Activated CD8-positive, alpha-beta T cell treated with anti-CD3 and anti-CD28 coated beads for 36 hours (primary cell): ENCODE measurements around the gene MESD. TPM values are rescaled to one million over a fixed set of nuclear protein-coding genes. Genes with fewer than 3 reads are reported as not detected.

Experiments used
- ATAC-seq: fragments of 200-7000 bp; cut with Tn5 transposase; one replicate; pipeline ENCODE4 v1.10.0; 2021; ENCODE audit warnings: mild to moderate bottlenecking, moderate library complexity
- CTCF ChIA-PET: fragments of 350-600 bp; sonication (Branson Sonifier 250); formaldehyde crosslinking; loops from one replicate; lab custom pipeline; 2021; ENCODE audit warnings: antibody characterized with exemption; lab: Charles Lee
- POLR2A ChIA-PET: fragments of 350-600 bp; sonication (Branson Sonifier 250); formaldehyde crosslinking; loops from one replicate; lab custom pipeline; 2021; ENCODE audit warnings: antibody characterized with exemption; lab: Charles Lee
- DNase-seq: peaks from one replicate; pipeline ENCODE4 v3.0.0-alpha.2; 2020
- H3K27ac Mint-ChIP-seq: one replicate; pipeline ENCODE4 v1.8.0; 2021; ENCODE audit warnings: mild to moderate bottlenecking, mixed read lengths
- H3K27me3 Mint-ChIP-seq: one replicate; pipeline ENCODE4 v1.8.0; 2021; ENCODE audit warnings: mixed read lengths
- H3K36me3 Mint-ChIP-seq: one replicate; pipeline ENCODE4 v1.8.0; 2021; ENCODE audit warnings: low read depth, mixed read lengths
- H3K4me1 Mint-ChIP-seq: one replicate; pipeline ENCODE4 v1.8.0; 2021; ENCODE audit warnings: low read depth, mixed read lengths
- H3K4me3 Mint-ChIP-seq: one replicate; pipeline ENCODE4 v1.8.0; 2021; ENCODE audit warnings: mild to moderate bottlenecking, moderate library complexity, mixed read lengths
- H3K9me3 Mint-ChIP-seq: one replicate; pipeline ENCODE4 v1.8.0; 2021; ENCODE audit warnings: mixed read lengths
- intact Hi-C: fragments of 100-400 bp; cut with micrococcal nuclease; formaldehyde crosslinking; loops from one replicate; pipeline ENCODE4 v1.10.0; 2022
- total RNA-seq, 2 experiments: library from RNA; stranded (reverse); gene quantifications; one replicate each; pipeline ENCODE4 v1.2.3, GENCODE V29; 2021
- TF ChIP-seq, protein P1 (sequence below): fragments of 200-600 bp; IDR thresholded peaks from one replicate; pipeline ENCODE4 v1.8.0; 2022; ENCODE audit warnings: antibody characterized with exemption, mild to moderate bottlenecking

MESD gene
- total RNA-seq, 2 experiments from 2014 or later, result 15.8 to 16.5 TPM

DNA sequence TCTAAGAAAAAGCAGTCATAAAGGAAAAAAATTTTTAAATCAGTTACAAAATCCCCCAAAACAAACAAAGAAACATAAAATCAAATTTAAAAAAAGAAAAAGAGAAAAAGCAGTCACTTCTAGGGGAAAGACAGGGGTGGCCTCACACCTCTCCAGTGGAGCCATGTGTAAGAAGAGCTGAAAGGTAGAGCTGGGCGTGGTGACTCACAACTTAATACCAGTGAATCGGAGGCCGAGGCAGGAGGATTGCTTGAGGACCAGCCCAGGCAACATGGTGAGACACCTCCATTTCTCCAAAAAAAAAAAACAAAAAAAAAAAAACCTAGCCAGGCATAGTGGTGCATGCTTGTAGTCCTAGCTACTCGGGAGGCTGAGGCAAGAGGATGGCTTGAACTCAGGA, 14.7 kb downstream of the MESD start:
- intact Hi-C loops, result loop anchor here (5.0 kb wide), 2 partner anchors 198 to 518 kb away; partner anchors contain the start of gene CEMIP
- ChIA-PET CTCF (interaction anchor here (0.9 to 4.4 kb wide), 5 partner anchors 13 to 519 kb away, joined by 3 to 34 read pairs (median 5); no protein-coding TSS in a partner anchor), POLR2A (no interaction called here)
- ATAC-seq, result peak; percentile 38
- peak; percentile 24 for DNase-seq
- H3K9me3 Mint-ChIP-seq, result no peaks in the 10 kb centered on the region
- TF ChIP-seq, protein P1, sequence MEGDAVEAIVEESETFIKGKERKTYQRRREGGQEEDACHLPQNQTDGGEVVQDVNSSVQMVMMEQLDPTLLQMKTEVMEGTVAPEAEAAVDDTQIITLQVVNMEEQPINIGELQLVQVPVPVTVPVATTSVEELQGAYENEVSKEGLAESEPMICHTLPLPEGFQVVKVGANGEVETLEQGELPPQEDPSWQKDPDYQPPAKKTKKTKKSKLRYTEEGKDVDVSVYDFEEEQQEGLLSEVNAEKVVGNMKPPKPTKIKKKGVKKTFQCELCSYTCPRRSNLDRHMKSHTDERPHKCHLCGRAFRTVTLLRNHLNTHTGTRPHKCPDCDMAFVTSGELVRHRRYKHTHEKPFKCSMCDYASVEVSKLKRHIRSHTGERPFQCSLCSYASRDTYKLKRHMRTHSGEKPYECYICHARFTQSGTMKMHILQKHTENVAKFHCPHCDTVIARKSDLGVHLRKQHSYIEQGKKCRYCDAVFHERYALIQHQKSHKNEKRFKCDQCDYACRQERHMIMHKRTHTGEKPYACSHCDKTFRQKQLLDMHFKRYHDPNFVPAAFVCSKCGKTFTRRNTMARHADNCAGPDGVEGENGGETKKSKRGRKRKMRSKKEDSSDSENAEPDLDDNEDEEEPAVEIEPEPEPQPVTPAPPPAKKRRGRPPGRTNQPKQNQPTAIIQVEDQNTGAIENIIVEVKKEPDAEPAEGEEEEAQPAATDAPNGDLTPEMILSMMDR, result no peak
- H3K36me3 Mint-ChIP-seq, result peaks cover 35% of the 10 kb centered on the region
- no peak overlapping the region for H3K27ac Mint-ChIP-seq
- H3K27me3 Mint-ChIP-seq, result no peaks in the 10 kb centered on the region
- H3K4me3 Mint-ChIP-seq, result no peak overlapping the region
- peaks cover 43% of the 10 kb centered on the region for H3K4me1 Mint-ChIP-seq

DNA sequence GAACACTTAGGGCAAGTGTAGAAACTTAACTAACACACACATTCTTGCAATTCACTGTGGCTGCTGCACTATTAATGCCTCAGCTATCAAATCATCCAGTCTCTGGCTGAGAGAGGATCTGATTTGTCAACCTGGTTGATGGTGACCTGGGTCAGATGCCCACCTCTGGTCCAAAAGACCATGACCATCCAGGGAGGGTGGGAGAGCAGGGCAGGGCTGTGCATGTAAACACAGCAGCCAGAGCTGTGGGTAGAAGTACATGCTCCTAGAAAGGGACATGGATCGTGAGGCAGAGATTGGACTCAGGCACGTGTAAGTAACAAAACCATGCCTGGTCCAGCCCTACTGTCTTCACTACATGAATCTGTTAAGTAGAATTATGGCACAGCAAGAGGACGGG, 17.3 kb downstream of the MESD start:
- Mint-ChIP-seq H3K27me3 (no peaks in the 10 kb centered on the region), H3K4me3 (no peak overlapping the region), H3K27ac (no peak overlapping the region), H3K36me3 (peaks cover 20% of the 10 kb centered on the region), H3K4me1 (peaks cover 25% of the 10 kb centered on the region), H3K9me3 (no peaks in the 10 kb centered on the region)
- ChIA-PET POLR2A (no interaction called here), CTCF (no interaction called here)
- TF ChIP-seq, protein P1, result no peak
- no peak for ATAC-seq
- no peak for DNase-seq
- intact Hi-C loops, result loop anchor here (5.0 kb wide), 2 partner anchors 195 to 515 kb away; partner anchors contain the start of gene CEMIP

DNA sequence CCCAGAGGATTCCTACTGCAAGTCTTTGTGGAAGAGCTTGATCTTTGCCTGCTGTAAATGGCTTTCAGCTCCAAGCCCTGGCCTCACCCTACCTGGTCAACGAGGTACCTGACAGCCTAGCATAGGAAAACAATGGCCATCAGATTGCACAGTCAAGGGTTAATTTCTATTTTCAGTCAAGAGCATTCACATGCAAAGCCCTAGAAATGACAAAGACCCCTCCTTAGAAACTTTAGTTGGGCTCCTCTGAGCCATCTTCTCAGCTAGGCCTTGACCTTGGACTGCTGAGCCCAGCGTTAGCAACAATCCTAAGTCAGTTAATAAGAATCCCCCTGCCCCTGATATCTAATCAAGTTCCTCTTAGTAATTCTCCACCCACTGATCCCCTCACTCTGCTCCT, 18.5 kb downstream of the MESD start:
- Mint-ChIP-seq H3K9me3 (no peaks in the 10 kb centered on the region), H3K4me3 (no peak overlapping the region), H3K27me3 (no peaks in the 10 kb centered on the region), H3K4me1 (peaks cover 15% of the 10 kb centered on the region), H3K27ac (no peak overlapping the region), H3K36me3 (peaks cover 13% of the 10 kb centered on the region)
- no peak for DNase-seq
- intact Hi-C loops, result loop anchor here (5.0 kb wide), 2 partner anchors 194 to 514 kb away; partner anchors contain the start of gene CEMIP
- no peak for ATAC-seq
- POLR2A ChIA-PET, result no interaction called here
- TF ChIP-seq, protein P1, result no peak
- CTCF ChIA-PET, result interaction anchor here (0.7 to 6.4 kb wide), 9 partner anchors 9 to 516 kb away, joined by 3 to 65 read pairs (median 19); partner anchors contain the start of gene CEMIP

DNA sequence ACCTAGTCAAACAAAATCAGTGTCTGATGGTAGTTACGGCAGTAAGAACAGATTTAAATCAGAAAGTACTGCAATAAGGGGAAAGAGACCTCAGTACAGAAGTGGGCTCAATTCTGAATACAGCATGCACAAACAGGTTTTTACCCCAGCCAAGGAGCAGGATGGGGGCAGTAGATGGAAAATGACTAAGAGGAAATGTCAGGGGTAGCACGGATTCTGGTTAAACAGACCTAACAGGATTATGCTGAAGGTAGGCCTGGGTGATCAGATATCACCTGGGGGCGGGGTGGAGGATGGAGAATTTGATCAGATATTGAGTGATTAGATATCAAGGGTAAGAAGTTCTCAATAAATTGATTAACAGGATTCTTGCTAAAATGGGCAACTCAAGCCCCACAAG, 19.0 kb downstream of the MESD start:
- Mint-ChIP-seq H3K4me1 (peaks cover 13% of the 10 kb centered on the region), H3K9me3 (no peaks in the 10 kb centered on the region), H3K27ac (no peak overlapping the region), H3K4me3 (no peak overlapping the region), H3K27me3 (no peaks in the 10 kb centered on the region), H3K36me3 (peaks cover 14% of the 10 kb centered on the region)
- CTCF ChIA-PET, result interaction anchor here (0.6 to 6.4 kb wide), 31 partner anchors 9 to 903 kb away, joined by 3 to 65 read pairs (median 6); partner anchors contain the start of genes ABHD17C and CEMIP
- intact Hi-C loops, result loop anchor here (5.0 kb wide), 2 partner anchors 193 to 513 kb away; partner anchors contain the start of gene CEMIP
- no peak for DNase-seq
- POLR2A ChIA-PET, result no interaction called here
- ATAC-seq, result no peak
- TF ChIP-seq, protein P1, result no peak

DNA sequence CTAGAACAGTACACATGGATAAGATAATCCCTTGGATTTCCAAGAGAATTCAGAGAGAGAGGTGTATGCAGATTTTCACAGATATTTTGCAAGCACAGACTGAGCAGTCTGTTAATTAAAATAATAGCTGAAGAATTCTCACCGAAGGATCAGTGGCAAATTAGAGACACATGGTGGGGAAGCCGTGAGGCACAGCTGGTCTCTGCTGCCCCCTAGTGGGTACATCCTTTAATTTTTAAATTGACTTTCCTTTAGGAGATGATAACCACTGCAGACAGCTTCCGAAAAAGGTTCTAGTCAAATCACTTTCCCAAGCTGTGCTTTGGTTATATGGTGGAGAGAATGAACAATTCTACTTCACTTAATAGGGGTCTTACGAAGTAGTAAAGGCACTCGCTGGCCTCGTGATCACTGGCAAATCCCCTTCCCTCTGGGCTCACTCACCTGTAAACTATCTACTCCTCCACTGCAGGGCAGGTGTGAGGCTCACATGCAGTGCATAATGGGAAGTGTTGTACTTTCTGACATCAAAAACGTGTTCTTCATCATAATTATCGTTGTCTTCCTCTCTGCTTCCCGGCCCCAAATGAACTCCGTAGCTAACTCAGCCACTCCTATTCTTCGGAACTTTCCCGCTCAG, 19.5 kb downstream of the MESD start:
- peaks cover 16% of the 10 kb centered on the region for H3K36me3 Mint-ChIP-seq
- peaks cover 8% of the 10 kb centered on the region for H3K4me1 Mint-ChIP-seq
- POLR2A ChIA-PET, result no interaction called here

More for the DNA sequence above, 19.5 kb downstream of the MESD start:
- Mint-ChIP-seq H3K4me3 (no peak overlapping the region), H3K27me3 (no peaks in the 10 kb centered on the region), H3K27ac (no peak overlapping the region), H3K9me3 (no peaks in the 10 kb centered on the region)
- peak; percentile 74 for DNase-seq
- CTCF ChIA-PET, result interaction anchor here (0.6 to 6.4 kb wide), 44 partner anchors 9 to 902 kb away, joined by 3 to 65 read pairs (median 4); partner anchors contain the start of genes ABHD17C and CEMIP
- intact Hi-C loops, result loop anchor here (5.0 kb wide), 2 partner anchors 193 to 513 kb away; partner anchors contain the start of gene CEMIP
- TF ChIP-seq, protein P1, result peak; percentile 91
- peak; percentile 65 for ATAC-seq
